Trophoblast cell (in vitro differentiated cells and primary cell): ENCODE measurements around the gene NFIC.
"Not testable (repeated sequence)": the region's sequence is repeated elsewhere in the genome, so short reads cannot be mapped to it uniquely, and the experiment has no call there.

Experiments
- DNase-seq, 2 donors: peaks; one replicate each; pipeline ENCODE4 v3.0.0-alpha.2; 2016
- H2AFZ ChIP-seq: 2 replicates; pipeline ENCODE4 v1.6.1; 2013; ENCODE audit warnings: low read length, moderate library complexity, mild to moderate bottlenecking; ENCODE audit not compliant: insufficient read depth, poor library complexity
- H2AK5ac ChIP-seq: 2 replicates; pipeline ENCODE4 v1.6.1; 2013; ENCODE audit warnings: mild to moderate bottlenecking, low read length
- H2BK120ac ChIP-seq: 2 replicates; pipeline ENCODE4 v1.6.1; 2013; ENCODE audit warnings: low read length, mild to moderate bottlenecking, moderate library complexity; ENCODE audit not compliant: insufficient read depth, poor library complexity
- H2BK12ac ChIP-seq: 2 replicates; pipeline ENCODE4 v1.6.1; 2013; ENCODE audit warnings: mild to moderate bottlenecking, low read length, moderate library complexity
- H2BK5ac ChIP-seq: 2 replicates; pipeline ENCODE4 v1.6.1; 2013; ENCODE audit warnings: low read length, low read depth, moderate library complexity, mild to moderate bottlenecking; ENCODE audit not compliant: poor library complexity
- H3K14ac ChIP-seq: 2 replicates; pipeline ENCODE4 v1.6.1; 2013; ENCODE audit warnings: mild to moderate bottlenecking, low read length
- H3K18ac ChIP-seq: 2 replicates; pipeline ENCODE4 v1.6.1; 2013; ENCODE audit warnings: mild to moderate bottlenecking, low read length
- H3K23ac ChIP-seq: 2 replicates; pipeline ENCODE4 v1.6.1; 2013; ENCODE audit warnings: low read length
- H3K27ac ChIP-seq: 2 replicates; pipeline ENCODE4 v1.5.1; 2013; ENCODE audit warnings: low read depth, mild to moderate bottlenecking, inconsistent platforms, low read length, moderate library complexity
- H3K27me3 ChIP-seq: 2 replicates; pipeline ENCODE4 v1.6.1; 2013; ENCODE audit warnings: inconsistent platforms, mild to moderate bottlenecking, low read length, moderate library complexity; ENCODE audit not compliant: insufficient read depth
- H3K36me3 ChIP-seq, 2 experiments: 1 replicate in 1 of 2; 2 replicates in 1 of 2; pipeline ENCODE4 v1.6.1; 2013; ENCODE audit warnings: low read length in 2 of 2, mild to moderate bottlenecking in 2 of 2, moderate library complexity in 1 of 2; ENCODE audit not compliant: insufficient read depth in 2 of 2, control insufficient read depth in 1 of 2
- H3K4ac ChIP-seq: 2 replicates; pipeline ENCODE4 v1.6.1; 2013; ENCODE audit warnings: low read depth, mild to moderate bottlenecking, low read length, moderate library complexity
- H3K4me1 ChIP-seq, 2 experiments: 1 replicate in 1 of 2; 2 replicates in 1 of 2; pipeline ENCODE4 v1.6.1; 2013; ENCODE audit warnings: low read length in 2 of 2, mild to moderate bottlenecking in 2 of 2, moderate library complexity in 1 of 2; ENCODE audit not compliant: insufficient read depth in 2 of 2, control insufficient read depth in 1 of 2
- H3K4me2 ChIP-seq: 2 replicates; pipeline ENCODE4 v1.6.1; 2013; ENCODE audit warnings: inconsistent platforms, mild to moderate bottlenecking, low read length, moderate library complexity
- H3K4me3 ChIP-seq: 2 replicates; pipeline ENCODE4 v1.5.1; 2013; ENCODE audit warnings: mild to moderate bottlenecking, low read depth, low read length, inconsistent platforms
- H3K79me1 ChIP-seq: one replicate; pipeline ENCODE4 v1.6.1; 2013; ENCODE audit warnings: low read length
- H3K79me2 ChIP-seq: 2 replicates; pipeline ENCODE4 v1.6.1; 2013; ENCODE audit warnings: low read length, mild to moderate bottlenecking; ENCODE audit not compliant: control insufficient read depth, insufficient read depth, poor library complexity
- H3K9ac ChIP-seq: 2 replicates; pipeline ENCODE4 v1.6.1; 2013; ENCODE audit warnings: mild to moderate bottlenecking, low read length
- H3K9me3 ChIP-seq: 2 replicates; pipeline ENCODE4 v1.6.1; 2013; ENCODE audit warnings: low read depth, mild to moderate bottlenecking, control low read depth, inconsistent platforms, low read length; ENCODE audit not compliant: insufficient read depth
- H4K12ac ChIP-seq: 2 replicates; pipeline ENCODE4 v1.6.1; 2013; ENCODE audit warnings: low read depth, mild to moderate bottlenecking, low read length, moderate library complexity
- H4K8ac ChIP-seq: 2 replicates; pipeline ENCODE4 v1.6.1; 2013; ENCODE audit warnings: low read depth, mild to moderate bottlenecking, low read length, moderate library complexity
- H4K91ac ChIP-seq: one replicate; pipeline ENCODE4 v1.6.1; 2013; ENCODE audit warnings: low read depth, mild to moderate bottlenecking, low read length, moderate library complexity
- WGBS: extraction: QIAGEN DNeasy Blood & Tissue Kit; methylation state at CpG from one replicate; pipeline ENCODE4 v1.1.7; 2013; ENCODE audit warnings: missing lambda C conversion rate; ENCODE audit not compliant: insufficient read length, insufficient coverage; ENCODE audit errors: extremely low coverage; 5-methylcytosine and 5-hydroxymethylcytosine counted together

The NFIC gene

DNA sequence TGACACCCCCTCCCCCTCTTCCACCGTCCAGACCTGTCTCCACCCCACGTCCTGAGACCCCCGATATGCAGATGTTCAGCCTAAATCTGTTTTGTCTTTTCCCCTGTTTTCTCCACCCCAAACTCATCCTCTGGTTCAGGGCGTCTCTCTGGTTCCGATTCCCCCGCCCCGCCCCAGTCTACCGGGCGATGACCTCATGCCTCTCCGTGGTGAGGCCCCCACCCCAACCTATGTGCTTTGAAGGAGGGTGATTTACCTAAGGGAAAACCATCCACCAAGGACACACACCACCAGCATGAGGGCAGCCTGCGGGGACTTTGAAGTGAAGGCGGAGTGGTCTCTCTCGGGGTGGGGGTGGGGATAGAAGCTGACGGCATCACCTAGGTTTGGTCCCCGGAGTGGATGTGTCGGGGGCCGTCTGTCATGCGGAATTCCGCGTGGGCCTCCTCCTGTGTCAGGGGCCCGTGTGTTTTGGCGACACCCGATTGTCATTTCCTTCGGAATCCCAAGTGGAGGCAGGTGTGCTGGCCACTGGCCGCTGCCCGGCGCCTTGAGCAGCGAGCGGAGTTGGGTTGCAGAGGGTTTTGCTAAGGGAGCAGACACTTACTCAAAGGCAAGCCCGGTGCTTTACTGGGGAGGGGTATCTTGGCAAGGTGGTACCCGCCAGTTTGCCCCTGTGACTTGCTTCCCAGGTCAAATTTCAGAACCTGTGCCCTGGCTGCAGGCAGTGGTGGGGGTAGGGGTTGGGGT, 141.2 kb downstream of the NFIC start:
- Histone ChIP-seq H4K12ac (no peak overlapping the region), H3K23ac (no peak overlapping the region), H4K8ac (no peak overlapping the region), H2AFZ (peak overlapping the region; percentile 26), H4K91ac (peak overlapping the region; percentile 75), H3K4me1 (peaks cover 23 to 28% of the 10 kb centered on the region in 2 experiments), H2AK5ac (peak overlapping the region; percentile 1), H3K14ac (peak overlapping the region; percentile 58), H3K9ac (peak overlapping the region; percentile 35), H3K4me3 (peak overlapping the region; percentile 93), H3K36me3 (peaks cover 33 to 35% of the 10 kb centered on the region in 2 experiments), H3K27ac (peak overlapping the region; percentile 29), H3K79me1 (peaks cover 28% of the 10 kb centered on the region), H3K4ac (peak overlapping the region; percentile 76), H2BK120ac (peak overlapping the region; percentile 43), H2BK5ac (peak overlapping the region; percentile 27), H3K9me3 (no peaks in the 10 kb centered on the region), H3K27me3 (no peaks in the 10 kb centered on the region), H2BK12ac (no peak overlapping the region), H3K18ac (peak overlapping the region; percentile 52), H3K79me2 (peaks cover 47% of the 10 kb centered on the region), H3K4me2 (peak overlapping the region; percentile 63)
- no CpG with 5 or more reads among the region's 31 CpGs for WGBS
- DNase-seq, result peak; percentile 42 to 65

DNA sequence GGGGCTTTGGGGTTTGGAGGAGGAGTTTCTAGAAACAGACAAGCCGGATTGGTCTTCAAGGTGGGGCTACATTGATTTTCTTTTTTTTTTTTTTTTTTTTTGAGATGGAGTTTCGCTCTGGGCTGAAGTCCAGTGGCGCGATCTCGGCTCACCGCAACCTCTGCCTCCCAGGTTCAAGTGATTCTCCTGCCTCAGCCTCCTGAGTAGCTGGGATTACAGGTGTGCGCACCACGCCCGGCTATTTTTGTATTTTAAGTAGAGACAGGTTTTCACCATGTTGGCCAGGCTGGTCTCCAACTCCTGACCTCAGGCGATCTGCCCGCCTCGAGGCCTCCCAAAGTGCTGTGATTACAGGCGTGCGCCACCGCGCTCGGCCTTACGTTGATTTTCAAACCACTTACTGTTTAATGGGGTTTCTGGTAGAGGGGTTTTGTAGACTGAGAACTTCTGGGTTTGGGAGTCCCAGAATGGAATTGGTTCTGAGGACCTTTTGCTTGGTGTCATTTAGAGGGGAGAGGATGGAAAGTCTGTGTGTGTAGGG, 141.8 kb downstream of the NFIC start:
- H4K12ac ChIP-seq, H3K4me3 ChIP-seq, H3K14ac ChIP-seq, H4K91ac ChIP-seq, H3K9ac ChIP-seq, H4K8ac ChIP-seq, H3K23ac ChIP-seq, H2BK12ac ChIP-seq, H3K27me3 ChIP-seq, H3K9me3 ChIP-seq, H2AFZ ChIP-seq, DNase-seq: not testable (repeated sequence)
- H3K18ac ChIP-seq, result peak overlapping the region; percentile 48
- H3K4ac ChIP-seq, result peak overlapping the region; percentile 60
- peaks cover 39 to 40% of the 10 kb centered on the region in 2 experiments for H3K36me3 ChIP-seq
- peaks cover 52% of the 10 kb centered on the region for H3K79me2 ChIP-seq
- H2AK5ac ChIP-seq, result peak overlapping the region; percentile 70
- H3K79me1 ChIP-seq, result peaks cover 28% of the 10 kb centered on the region
- H3K4me2 ChIP-seq, result peak overlapping the region; percentile 4
- peak overlapping the region; percentile 75 for H3K27ac ChIP-seq
- peaks cover 23 to 28% of the 10 kb centered on the region in 2 experiments for H3K4me1 ChIP-seq
- WGBS, result no CpG with 5 or more reads among the region's 18 CpGs
- H2BK120ac ChIP-seq, result peak overlapping the region; percentile 44
- peak overlapping the region; percentile 38 for H2BK5ac ChIP-seq

DNA sequence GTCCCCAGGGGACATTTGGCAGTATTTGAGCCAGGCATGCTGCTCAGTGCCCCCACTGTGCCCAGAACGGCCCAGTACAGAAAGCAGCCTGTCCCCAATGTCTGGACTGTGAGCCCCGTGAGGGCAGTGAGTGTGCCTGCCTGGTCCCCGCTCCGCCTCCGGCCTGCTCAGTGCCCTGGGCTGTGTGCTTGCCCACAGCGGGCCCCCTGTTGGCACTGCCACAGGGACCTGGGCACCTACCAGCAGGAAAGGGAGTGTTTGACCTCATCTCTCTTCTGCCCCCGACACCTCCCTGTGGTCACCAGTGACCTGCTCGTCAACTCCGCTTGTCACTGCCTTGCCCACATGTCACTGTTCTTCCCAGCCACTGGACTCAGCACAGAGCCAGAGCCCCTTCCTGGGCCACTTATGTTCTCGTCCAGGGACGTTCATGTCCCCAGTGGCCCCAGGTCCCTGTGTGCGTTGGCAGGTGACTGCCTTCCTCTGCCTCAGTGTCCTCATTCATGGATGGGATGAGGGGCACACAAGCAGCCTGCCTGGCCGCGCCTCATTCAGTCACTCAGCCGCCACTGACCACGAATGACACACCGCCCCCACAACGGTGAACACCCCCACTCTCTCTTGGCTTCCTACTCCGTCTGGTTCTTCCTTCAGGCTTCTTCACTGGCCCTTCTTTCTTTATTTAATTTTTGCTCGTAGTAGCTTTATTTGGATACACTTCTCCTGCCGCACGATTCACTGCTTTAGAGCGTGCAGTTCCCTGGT, 142.6 kb downstream of the NFIC start:
- Histone ChIP-seq H2BK5ac (peak overlapping the region; percentile 38), H3K23ac (no peak overlapping the region), H4K8ac (no peak overlapping the region), H2BK120ac (peak overlapping the region; percentile 44), H4K91ac (peak overlapping the region; percentile 61), H3K14ac (peak overlapping the region; percentile 45), H3K4me3 (peak overlapping the region; percentile 10), H3K36me3 (peaks cover 46% of the 10 kb centered on the region in 2 experiments), H2AFZ (no peak overlapping the region), H3K9me3 (no peaks in the 10 kb centered on the region), H2BK12ac (peak overlapping the region; percentile 5), H3K27ac (peak overlapping the region; percentile 75), H3K18ac (peak overlapping the region; percentile 48), H3K4me1 (peaks cover 23 to 29% of the 10 kb centered on the region in 2 experiments), H3K27me3 (no peaks in the 10 kb centered on the region), H3K9ac (no peak overlapping the region), H3K4ac (peak overlapping the region; percentile 56), H4K12ac (no peak overlapping the region), H3K79me1 (peaks cover 28% of the 10 kb centered on the region), H3K79me2 (peaks cover 54% of the 10 kb centered on the region), H2AK5ac (peak overlapping the region; percentile 70), H3K4me2 (peak overlapping the region; percentile 4)
- no peak for DNase-seq
- WGBS, result no CpG with 5 or more reads among the region's 23 CpGs

GRCh38 chr19:3509566-3509989, 143.2 kb downstream of the NFIC start:
- Histone ChIP-seq H2AK5ac (no peak overlapping the region), H3K4me1 (peaks cover 23 to 32% of the 10 kb centered on the region in 2 experiments), H3K79me2 (peaks cover 57% of the 10 kb centered on the region), H3K36me3 (peaks cover 49 to 51% of the 10 kb centered on the region in 2 experiments), H3K79me1 (peaks cover 28% of the 10 kb centered on the region), H3K9ac (no peak overlapping the region), H4K8ac (no peak overlapping the region), H3K4me3 (no peak overlapping the region), H3K27me3 (no peaks in the 10 kb centered on the region), H3K18ac (peak overlapping the region; percentile 76), H3K4me2 (no peak overlapping the region), H4K91ac (no peak overlapping the region), H3K23ac (no peak overlapping the region), H3K14ac (peak overlapping the region; percentile 36), H3K27ac (peak overlapping the region; percentile 75), H2BK120ac (no peak overlapping the region), H4K12ac (no peak overlapping the region), H2BK5ac (peak overlapping the region; percentile 14), H2AFZ (no peak overlapping the region), H3K9me3 (no peaks in the 10 kb centered on the region), H2BK12ac (no peak overlapping the region), H3K4ac (peak overlapping the region; percentile 90)
- WGBS, result no CpG with 5 or more reads among the region's 15 CpGs
- DNase-seq, result peak; percentile 91 to 92
